ENCODE measurements around the gene GPC6. TPM values are rescaled to one million over a fixed set of nuclear protein-coding genes. Genes with fewer than 3 reads are reported as not detected.
A peak's percentile ranks its signal among the peaks of the same experiment; 100 is the strongest.

The GPC6 gene
- total RNA-seq, 1 donor from 2014 or later = 63.0 TPM

DNA sequence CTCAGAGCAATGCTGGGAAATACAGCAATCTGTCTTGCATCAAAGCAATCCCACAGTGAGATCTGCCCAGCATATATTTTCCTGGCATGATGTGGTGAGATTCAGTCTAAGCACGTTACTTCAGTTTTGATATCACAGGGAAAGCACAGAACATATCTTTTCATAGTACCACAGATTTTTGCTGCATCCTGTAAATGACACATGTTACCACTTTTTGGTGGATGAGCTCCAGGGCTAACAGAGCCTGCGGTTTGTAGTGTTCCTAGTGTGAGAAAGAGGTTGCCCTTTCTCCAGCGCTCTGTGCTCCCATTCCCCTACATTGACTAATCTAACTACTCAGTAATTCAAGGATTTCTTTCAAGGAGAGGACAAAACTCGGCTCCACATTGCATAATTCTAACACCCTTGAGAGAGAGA is 409.0 kb downstream of the GPC6 start:
- FAIRE-seq (no peak), DNase-seq (ENCODE audit: low read depth) (peak; percentile 57)
- Histone ChIP-seq H3K4me2 (ENCODE audit: low read length) (no peak overlapping the region), H3K4me3 (ENCODE audit: insufficient read depth, low read depth, low read length) (no peak overlapping the region), H3K79me2 (ENCODE audit: insufficient read depth, low read length) (no peaks in the 10 kb centered on the region), H2AFZ (ENCODE audit: low read depth, low read length) (no peak overlapping the region), H3K9ac (ENCODE audit: low read length) (no peak overlapping the region), H3K27me3 (ENCODE audit: insufficient read depth, low read length) (no peaks in the 10 kb centered on the region), H3K27ac (ENCODE audit: low read depth, low read length) (no peak overlapping the region), H3K36me3 (ENCODE audit: insufficient read depth, low read length) (no peaks in the 10 kb centered on the region), H4K20me1 (ENCODE audit: insufficient read depth, low read length) (peaks cover 8% of the 10 kb centered on the region), H3K9me3 (ENCODE audit: insufficient read depth, low read depth, low read length) (no peaks in the 10 kb centered on the region), H3K4me1 (ENCODE audit: insufficient read depth, low read length) (no peaks in the 10 kb centered on the region)
- no peaks in the 10 kb centered on the region for H3K9me3 Mint-ChIP-seq (ENCODE audit: unreplicated experiment)
- peaks cover 9% of the 10 kb centered on the region for H3K4me1 Mint-ChIP-seq (ENCODE audit: low read depth, unreplicated experiment)
- TF ChIP-seq EZH2 (IDR thresholded peaks at IDR 0.05; ENCODE audit: insufficient read depth, low read length) = no peak
- no peaks in the 10 kb centered on the region for H3K27me3 Mint-ChIP-seq (ENCODE audit: low read depth, unreplicated experiment)
- H3K4me3 Mint-ChIP-seq (ENCODE audit: unreplicated experiment) = no peak overlapping the region
- no peak overlapping the region for H3K27ac Mint-ChIP-seq (ENCODE audit: unreplicated experiment)
- H3K36me3 Mint-ChIP-seq (ENCODE audit: low read depth, unreplicated experiment) = no peaks in the 10 kb centered on the region

DNA sequence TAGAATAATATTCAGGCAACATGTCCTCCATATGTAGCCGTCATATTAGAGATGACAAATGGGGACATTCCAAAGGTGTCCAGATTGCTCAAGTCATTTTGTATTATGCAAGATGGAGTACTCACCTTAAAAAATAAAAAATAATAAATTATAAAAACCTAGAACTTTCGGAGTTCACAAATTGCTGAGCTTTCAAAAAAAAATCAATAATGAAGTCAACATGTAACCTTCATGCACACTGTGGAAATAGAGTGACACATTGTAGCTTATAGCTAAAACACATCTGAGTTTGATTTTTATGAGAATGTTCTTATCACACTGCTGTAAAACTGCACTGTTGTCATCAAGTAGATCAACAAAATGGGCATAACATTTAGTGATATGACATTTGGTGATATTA is 411.2 kb downstream of the GPC6 start:
- H3K4me3 ChIP-seq (ENCODE audit: insufficient read depth, low read depth, low read length) = no peak overlapping the region
- H3K4me1 ChIP-seq (ENCODE audit: insufficient read depth, low read length) = no peaks in the 10 kb centered on the region
- H4K20me1 ChIP-seq (ENCODE audit: insufficient read depth, low read length) = peaks cover 3% of the 10 kb centered on the region
- H3K27ac Mint-ChIP-seq (ENCODE audit: unreplicated experiment) = no peak overlapping the region
- H3K79me2 ChIP-seq (ENCODE audit: insufficient read depth, low read length) = no peaks in the 10 kb centered on the region
- H2AFZ ChIP-seq (ENCODE audit: low read depth, low read length) = no peak overlapping the region
- DNase-seq (ENCODE audit: low read depth) = no peak
- FAIRE-seq = no peak
- H3K9me3 ChIP-seq (ENCODE audit: insufficient read depth, low read depth, low read length) = no peaks in the 10 kb centered on the region
- H3K27ac ChIP-seq (ENCODE audit: low read depth, low read length) = no peak overlapping the region
- H3K36me3 Mint-ChIP-seq (ENCODE audit: low read depth, unreplicated experiment) = no peaks in the 10 kb centered on the region
- no peak overlapping the region for H3K4me3 Mint-ChIP-seq (ENCODE audit: unreplicated experiment)
- no peak overlapping the region for H3K9ac ChIP-seq (ENCODE audit: low read length)
- TF ChIP-seq EZH2 (IDR thresholded peaks at IDR 0.05; ENCODE audit: insufficient read depth, low read length) = no peak
- TF ChIP-seq, protein P1, sequence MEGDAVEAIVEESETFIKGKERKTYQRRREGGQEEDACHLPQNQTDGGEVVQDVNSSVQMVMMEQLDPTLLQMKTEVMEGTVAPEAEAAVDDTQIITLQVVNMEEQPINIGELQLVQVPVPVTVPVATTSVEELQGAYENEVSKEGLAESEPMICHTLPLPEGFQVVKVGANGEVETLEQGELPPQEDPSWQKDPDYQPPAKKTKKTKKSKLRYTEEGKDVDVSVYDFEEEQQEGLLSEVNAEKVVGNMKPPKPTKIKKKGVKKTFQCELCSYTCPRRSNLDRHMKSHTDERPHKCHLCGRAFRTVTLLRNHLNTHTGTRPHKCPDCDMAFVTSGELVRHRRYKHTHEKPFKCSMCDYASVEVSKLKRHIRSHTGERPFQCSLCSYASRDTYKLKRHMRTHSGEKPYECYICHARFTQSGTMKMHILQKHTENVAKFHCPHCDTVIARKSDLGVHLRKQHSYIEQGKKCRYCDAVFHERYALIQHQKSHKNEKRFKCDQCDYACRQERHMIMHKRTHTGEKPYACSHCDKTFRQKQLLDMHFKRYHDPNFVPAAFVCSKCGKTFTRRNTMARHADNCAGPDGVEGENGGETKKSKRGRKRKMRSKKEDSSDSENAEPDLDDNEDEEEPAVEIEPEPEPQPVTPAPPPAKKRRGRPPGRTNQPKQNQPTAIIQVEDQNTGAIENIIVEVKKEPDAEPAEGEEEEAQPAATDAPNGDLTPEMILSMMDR (IDR thresholded peaks at IDR 0.05; ENCODE audit: insufficient read depth, low read depth, low read length) = no peak
- H3K27me3 ChIP-seq (ENCODE audit: insufficient read depth, low read length) = no peaks in the 10 kb centered on the region
- H3K4me1 Mint-ChIP-seq (ENCODE audit: low read depth, unreplicated experiment) = peaks cover 9% of the 10 kb centered on the region
- H3K27me3 Mint-ChIP-seq (ENCODE audit: low read depth, unreplicated experiment) = no peaks in the 10 kb centered on the region
- no peak overlapping the region for H3K4me2 ChIP-seq (ENCODE audit: low read length)
- H3K9me3 Mint-ChIP-seq (ENCODE audit: unreplicated experiment) = no peaks in the 10 kb centered on the region
- no peaks in the 10 kb centered on the region for H3K36me3 ChIP-seq (ENCODE audit: insufficient read depth, low read length)

DNA sequence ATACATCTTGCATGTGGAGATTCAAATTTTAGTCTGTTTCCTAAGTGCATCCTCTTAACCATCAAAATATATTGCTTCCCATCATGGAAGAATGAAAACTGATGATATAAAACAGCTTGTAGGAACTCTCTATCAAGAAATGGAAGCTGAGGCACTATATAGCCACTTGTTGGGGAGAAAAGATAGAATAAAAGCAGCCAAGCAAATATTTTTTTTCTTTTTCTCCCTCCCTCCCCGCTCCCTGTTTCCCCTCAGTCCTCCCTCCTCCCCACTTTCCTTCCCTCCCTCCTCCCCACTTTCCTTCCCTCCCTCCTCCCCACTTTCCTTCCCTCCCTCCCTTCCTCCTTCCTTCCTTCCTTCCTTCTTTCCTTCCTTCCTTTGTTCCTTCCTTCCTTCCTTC is 413.8 kb downstream of the GPC6 start:
- Mint-ChIP-seq H3K27me3 (ENCODE audit: low read depth, unreplicated experiment) (no peaks in the 10 kb centered on the region), H3K36me3 (ENCODE audit: low read depth, unreplicated experiment) (no peaks in the 10 kb centered on the region), H3K27ac (ENCODE audit: unreplicated experiment) (no peak overlapping the region), H3K4me3 (ENCODE audit: unreplicated experiment) (no peak overlapping the region), H3K9me3 (ENCODE audit: unreplicated experiment) (no peaks in the 10 kb centered on the region), H3K4me1 (ENCODE audit: low read depth, unreplicated experiment) (peaks cover 9% of the 10 kb centered on the region)
- Histone ChIP-seq H3K36me3 (ENCODE audit: insufficient read depth, low read length) (no peaks in the 10 kb centered on the region), H3K79me2 (ENCODE audit: insufficient read depth, low read length) (no peaks in the 10 kb centered on the region), H3K9me3 (ENCODE audit: insufficient read depth, low read depth, low read length) (no peaks in the 10 kb centered on the region), H3K4me1 (ENCODE audit: insufficient read depth, low read length) (no peaks in the 10 kb centered on the region), H3K4me3 (ENCODE audit: insufficient read depth, low read depth, low read length) (no peak overlapping the region), H2AFZ (ENCODE audit: low read depth, low read length) (no peak overlapping the region), H3K4me2 (ENCODE audit: low read length) (no peak overlapping the region), H3K9ac (ENCODE audit: low read length) (no peak overlapping the region), H3K27ac (ENCODE audit: low read depth, low read length) (no peak overlapping the region), H4K20me1 (ENCODE audit: insufficient read depth, low read length) (peaks cover 3% of the 10 kb centered on the region), H3K27me3 (ENCODE audit: insufficient read depth, low read length) (no peaks in the 10 kb centered on the region)
- FAIRE-seq = no peak
- TF ChIP-seq, protein P1 (IDR thresholded peaks at IDR 0.05; ENCODE audit: insufficient read depth, low read depth, low read length) = no peak
- TF ChIP-seq EZH2 (IDR thresholded peaks at IDR 0.05; ENCODE audit: insufficient read depth, low read length) = no peak
- no peak for DNase-seq (ENCODE audit: low read depth)

All from astrocyte (in vitro differentiated cells and primary cell).